HG03025 (cell line): ENCODE data around the gene PON2.
"Not testable (repeated sequence)": the region's sequence is repeated elsewhere in the genome, so short reads cannot be mapped to it uniquely, and the experiment has no call there.

Experiments
- ATAC-seq: cut with Tn5 transposase; IDR thresholded peaks from one replicate; pipeline ENCODE4 v1.9.1; 2021; ENCODE audit warnings: mild to moderate bottlenecking, moderate library complexity; ENCODE audit not compliant: unreplicated experiment, low FRiP score

The PON2 gene

DNA sequence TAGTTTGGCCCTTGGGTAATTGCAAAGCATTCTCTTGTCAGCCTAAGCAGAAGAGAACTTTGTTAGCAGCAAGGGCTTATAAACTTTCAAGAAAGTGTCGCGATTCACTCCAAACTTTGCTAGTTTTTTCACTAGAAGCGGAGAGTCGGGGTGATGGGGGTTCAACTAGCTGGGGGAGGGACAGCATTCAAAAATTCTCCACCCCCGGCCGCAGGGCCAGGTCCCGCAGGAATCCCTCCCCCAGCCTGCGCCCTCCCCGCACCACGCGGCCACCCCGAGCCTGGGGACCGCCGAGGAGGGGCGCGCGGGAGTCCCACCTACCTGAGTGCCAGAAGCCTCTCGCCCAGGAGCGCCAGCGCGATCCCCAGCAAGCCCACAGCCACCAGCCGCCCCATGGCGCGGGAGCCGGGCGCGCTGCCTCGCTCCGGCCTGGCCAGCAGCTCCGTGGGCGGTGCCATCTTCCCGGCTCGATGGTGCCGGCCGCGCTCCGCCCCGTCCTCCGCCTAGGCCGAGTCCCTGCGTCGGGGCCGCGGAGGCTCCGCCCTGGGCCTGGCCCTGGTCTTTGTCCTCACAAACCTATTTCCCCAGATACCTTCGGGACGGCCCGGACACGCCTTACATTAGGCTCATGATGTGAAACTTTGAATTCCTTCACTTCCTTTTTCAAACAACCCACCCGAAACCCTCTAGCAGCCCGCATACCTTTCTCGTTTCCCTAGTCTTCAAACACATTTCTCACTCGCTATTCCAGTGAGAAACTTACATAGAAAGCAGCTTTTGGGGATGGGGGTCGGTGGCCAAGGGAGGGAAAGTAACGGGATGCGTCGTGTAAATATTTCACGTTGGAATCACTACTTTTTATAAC lies at the start of gene PON2:
PON2 (minus strand) TSS at position 472 of the 865 bp plus-strand sequence; CDS start at position 395, 77 bp downstream.
- peak; percentile 96 for ATAC-seq

DNA sequence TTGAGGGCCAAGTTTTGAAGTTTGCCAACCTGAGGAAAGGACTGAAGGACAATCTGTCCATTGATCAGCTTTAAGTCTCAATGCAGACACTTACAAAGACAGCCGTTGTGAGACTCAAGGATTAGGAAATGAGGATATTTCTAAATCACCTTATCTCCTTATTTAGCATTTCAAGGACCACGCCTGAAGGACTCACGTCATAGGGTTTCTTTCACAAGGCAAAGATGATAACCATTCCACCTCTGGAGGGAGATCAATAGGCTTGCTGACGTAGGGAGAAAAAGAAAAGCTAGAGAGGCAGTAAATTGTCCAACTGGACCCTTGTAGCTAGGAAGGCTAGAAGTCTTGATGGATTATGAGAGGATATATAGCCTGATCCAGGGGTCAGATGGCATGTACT lies 47.6 kb upstream of the PON2 start:
- no peak for ATAC-seq

DNA sequence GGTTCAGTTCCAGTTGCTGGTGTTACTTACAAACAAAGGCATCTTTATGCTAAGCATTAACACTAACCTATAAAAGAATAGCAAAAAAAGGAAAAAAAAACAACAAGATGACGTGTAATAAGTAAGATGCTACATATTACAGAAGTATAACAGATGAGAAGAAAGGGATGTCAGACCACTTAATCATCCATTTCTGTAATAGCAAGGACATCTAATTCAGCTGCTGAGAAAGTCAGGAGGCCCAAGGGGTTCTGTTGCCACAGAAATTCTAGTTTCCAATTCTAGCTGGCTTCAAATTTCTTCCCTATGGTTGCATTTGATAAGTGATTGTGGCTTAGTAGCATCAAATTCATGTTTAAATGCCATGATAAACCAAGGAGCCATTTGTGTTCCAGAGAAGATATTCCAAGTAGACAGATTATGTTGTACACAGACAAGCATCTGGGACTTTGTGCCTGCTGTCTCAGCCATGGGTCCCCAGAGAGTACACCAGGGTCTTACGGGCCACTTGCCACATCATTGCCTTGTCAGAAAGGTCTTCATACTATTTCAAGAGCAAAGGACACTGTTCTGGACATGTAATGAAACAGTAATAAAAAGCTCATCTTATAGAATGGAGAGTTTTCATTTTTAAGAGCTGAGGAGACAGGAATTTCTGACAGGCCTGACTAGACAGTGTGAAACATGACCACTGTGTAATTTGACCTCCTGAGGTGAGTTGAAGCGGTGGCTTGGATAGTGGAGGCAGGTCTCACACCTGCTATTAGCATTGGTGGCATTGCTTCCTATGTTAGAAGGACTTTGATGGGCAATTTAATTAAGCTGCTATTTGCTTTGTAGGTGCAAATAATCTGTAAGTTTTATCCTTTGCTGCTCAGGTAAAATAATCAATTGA lies 46.7 kb upstream of the PON2 start:
- no peak for ATAC-seq

DNA sequence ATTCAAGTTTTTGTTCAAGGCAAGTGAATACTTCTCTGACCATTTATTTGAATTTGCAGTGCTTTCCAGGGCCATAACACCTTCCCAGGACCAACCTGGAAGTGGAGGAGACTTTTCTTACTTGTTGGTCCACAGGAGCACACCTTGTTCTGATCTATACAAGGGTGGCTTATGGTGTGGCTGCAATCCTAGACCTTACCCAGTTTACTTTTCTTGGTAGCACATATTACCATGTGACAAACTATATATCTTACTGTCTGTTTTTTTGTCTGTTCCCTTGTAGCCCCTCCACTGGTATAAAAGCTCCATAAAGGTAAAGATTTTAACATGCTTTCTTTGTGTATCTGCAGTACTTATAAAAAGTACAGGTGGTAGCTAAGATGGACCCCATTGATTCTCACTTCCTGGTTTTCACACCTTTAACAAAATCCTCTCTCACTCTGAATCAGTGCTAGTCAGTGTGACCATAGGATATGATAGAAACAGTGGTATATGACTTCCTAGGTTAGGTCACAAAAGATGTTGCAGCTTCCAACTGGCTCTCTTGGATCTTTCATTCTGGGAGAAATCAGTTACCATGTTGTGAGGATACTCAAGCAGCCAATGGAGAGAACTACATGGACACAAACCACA lies 45.3 kb upstream of the PON2 start:
- ATAC-seq: peak; percentile 76

DNA sequence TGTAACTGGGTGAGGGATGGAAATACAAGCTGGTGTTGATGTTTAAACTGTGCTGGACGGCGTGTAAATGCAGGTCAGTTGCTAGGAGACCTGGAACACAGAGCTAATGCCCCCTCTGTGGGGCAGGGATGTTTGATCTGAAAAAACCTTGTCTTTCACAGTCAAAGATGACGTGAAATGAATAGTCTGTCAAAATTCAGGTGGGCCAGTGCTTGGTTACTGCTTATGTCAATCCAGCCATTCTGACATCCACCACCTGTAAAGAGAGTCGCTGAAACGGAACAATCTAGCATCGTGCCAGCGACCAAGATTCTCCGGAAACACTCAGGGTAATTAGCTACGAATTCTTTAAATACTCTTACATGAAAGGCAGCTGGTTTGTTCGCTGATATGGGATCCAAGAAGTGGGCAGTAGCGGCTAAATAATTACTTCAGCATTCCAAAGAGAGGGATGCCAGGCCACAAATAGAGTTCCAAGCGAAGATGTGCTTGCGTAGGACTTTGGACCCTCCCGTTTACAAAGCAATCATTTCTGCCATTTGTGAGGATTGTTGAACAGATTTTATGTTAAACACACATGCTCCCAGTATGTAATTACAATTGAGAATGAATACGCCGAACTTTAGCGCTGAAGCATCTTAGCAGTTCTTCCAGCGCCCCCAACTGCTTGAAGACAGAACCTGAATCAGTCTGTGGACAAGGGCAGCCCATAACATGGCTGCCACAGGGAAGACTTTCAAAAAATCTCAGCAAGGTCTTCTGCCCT lies 43.6 kb upstream of the PON2 start:
- no peak for ATAC-seq

DNA sequence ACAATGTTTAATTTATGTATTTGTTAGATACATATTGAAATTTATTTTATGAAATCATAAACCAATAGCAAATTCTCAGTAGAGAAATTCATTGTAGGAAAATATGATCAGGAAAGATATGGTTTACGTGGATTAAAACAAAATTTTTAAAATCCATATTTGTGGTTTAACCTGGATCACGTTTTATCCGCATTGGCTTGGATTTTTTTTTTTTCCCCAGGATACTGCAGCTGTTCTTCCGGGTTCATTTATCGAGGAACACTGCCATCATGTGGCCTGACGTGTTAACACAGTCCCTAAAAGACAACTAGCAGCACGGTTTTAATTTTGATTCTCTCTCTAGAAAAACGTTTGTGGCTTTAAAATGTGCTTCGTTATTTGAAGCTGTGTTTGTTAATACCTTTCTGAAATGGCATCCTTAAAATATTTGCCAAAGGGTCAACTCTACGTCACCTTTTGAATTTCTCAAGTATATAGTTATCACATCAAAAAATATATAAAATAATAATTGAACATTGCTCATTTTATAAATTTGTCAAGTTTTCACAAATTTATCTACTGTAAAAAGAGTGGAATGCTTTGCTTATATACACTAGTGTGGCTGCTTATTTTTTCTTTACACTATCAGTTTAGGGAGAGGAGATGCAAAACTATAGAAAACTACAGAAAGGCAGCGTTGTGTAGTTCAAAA lies 42.2 kb upstream of the PON2 start:
- ATAC-seq: peak; percentile 57

DNA sequence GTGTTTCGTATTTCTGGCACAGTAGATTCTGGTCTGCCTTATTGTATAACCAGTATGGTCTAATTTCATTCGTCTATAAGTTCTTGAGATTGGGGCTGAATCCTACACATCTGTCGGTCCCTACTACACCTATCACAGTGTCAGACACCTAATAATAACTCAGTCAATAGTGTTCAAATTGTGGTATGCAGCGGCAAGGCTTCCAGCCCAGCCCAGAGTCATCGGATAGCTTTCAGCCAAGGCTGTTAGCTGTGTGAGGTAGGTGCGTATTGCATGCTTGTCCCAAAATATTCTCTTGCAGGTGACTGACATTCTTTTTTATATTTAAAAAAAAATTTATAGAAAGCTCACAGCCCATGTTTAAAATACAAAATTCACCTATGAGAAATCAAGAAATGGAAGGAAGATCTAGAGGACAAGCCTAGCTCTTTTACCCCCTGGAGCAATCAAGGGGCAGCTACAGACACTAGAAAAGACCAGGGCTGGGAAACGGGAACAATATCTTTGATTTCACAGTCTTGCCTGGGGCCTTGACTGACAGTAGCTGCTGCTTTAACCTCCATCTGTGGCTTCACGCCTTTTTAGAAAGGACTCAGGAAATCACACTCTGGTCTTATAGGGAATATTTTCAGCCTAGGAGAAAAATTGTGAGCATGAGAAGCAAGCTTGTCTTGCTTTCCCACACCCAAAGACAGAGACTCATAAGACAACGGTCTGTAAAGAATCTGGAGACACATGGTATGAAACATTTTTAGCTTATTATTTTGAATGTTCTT lies 41.4 kb upstream of the PON2 start:
- no peak for ATAC-seq

DNA sequence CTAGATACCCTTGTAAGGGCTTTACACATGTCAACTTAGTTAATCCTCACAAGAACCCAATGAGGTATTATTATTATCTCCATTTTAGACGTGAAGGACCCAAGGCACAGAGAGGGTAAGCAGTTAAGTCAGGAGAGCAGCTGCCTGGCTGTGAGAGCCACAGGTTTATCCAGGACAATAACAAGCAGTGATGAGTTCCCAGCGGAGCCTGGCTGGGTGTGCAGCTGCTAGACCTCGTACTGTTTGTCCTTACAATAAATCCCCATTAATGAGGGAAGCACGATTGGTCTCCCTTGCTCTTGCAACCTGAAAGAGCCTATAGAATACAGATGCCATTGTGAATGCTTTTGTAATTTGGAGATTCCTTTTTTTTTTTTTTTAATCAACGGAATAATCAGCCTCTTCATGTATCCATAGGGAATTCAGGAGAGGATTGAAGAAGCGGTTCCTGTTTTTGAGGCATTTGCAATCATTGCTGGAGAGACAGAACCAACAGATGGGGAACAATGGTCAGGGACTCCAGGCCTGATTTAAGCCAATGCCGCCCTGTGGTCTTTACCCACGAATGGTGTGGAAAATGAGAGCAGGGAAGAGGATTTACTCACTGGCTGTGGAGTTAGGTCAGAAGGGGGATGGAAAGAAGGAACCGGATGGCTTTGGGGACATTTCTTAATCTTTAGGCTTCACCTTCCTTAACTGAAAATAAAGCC lies 38.6 kb upstream of the PON2 start:
- no peak for ATAC-seq

DNA sequence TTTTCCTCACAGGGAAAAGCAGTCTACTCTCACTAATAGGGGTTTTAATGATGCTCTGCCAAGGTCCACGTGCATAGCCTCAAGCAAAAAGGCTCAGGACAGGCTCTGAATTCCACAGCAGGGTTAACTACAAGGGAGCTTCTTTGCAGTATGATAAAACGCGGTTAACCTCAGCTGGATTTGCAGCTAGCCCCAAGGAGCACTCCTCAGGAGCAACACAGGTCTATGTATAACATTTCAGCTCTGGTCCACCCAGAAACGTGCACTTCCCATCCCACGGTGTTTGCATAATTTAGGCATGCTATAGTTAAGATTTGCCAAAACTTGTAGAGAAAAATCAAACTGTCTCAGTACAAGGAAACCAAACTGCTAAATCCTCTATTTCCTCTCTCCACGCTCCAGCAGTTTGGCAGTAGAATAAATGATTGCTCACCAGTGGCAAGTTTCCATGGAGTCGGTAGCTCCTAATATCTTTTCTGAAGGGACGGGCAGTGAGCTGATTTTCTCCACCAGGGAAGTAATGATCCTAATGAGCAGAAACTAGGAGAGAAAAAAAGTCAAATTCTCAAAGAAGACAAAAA lies 37.8 kb upstream of the PON2 start:
- ATAC-seq: no peak

DNA sequence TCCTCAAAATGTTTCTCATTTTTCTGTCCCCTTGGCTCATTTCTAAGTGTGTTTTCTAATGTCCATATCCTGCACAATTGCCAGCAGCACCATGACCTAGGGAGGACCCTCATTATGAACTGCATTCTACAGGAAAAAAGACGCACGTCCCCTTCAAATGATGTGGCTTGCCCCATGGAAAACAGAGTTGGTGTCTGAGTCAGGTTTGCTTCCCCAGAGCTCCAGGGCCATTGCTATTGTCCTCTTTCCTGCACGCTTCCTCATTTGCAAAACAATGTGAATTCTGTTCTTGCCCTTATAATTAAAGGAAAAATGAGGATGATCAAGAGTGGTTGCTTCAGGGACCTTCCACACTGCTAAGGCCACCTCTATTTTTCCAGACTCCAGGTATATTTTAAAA lies 36.2 kb upstream of the PON2 start:
- no peak for ATAC-seq

DNA sequence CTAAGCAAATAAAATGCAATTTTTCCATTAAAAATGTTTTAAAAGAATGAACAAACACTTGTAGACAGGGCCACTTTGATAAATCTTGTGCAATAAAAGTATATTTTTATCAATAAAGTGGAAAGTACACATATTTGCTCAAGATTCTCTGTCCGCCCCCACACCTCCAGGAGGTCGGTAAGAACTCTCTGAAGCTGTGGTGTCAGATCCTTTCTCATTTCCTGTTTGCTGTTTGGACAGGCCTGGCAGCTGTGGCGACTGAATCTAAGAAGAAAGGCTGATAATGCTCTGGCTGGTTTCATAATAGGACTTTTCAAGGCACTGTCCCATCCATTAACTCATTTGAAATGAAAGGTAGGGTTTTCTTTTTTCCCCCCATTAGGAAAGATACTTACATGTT lies 35.6 kb upstream of the PON2 start:
- ATAC-seq: peak; percentile 96

DNA sequence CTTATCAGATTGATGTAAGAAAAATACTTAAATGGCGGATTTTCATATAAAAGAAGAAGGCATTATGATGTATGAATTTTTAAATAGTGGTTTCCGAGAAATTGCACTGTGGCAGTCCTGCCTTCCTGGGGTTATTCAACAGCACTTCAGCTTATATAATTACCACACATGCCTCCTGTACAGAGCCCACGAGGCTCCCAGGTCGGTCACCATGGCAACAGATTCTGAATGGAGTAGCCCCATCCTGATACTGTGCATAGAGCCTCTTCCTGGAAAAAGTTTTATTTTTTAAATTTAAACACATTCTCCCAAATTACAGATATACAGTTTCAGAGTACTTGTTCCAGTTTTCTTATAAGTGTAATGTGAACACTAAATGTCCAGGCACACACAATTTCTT lies 35.0 kb upstream of the PON2 start:
- no peak for ATAC-seq

DNA sequence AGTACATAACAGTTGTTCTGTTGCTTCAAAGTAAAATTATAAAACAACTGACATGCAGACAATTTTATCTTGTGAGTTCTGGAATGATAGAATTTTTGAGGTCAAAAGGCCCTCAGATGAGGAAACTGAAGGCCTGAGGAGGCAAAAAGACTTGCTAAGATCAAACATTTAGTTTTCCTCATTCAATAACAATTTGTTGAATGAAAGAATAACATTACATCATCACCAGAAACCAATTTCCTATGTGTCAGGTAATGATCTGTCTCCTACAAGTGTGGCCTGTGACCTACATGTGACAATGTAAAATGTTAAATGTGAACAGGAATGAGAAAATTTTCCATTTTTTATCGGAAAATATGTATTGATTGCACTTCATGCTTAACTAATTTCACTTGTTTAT lies 34.4 kb upstream of the PON2 start:
- ATAC-seq: no peak

DNA sequence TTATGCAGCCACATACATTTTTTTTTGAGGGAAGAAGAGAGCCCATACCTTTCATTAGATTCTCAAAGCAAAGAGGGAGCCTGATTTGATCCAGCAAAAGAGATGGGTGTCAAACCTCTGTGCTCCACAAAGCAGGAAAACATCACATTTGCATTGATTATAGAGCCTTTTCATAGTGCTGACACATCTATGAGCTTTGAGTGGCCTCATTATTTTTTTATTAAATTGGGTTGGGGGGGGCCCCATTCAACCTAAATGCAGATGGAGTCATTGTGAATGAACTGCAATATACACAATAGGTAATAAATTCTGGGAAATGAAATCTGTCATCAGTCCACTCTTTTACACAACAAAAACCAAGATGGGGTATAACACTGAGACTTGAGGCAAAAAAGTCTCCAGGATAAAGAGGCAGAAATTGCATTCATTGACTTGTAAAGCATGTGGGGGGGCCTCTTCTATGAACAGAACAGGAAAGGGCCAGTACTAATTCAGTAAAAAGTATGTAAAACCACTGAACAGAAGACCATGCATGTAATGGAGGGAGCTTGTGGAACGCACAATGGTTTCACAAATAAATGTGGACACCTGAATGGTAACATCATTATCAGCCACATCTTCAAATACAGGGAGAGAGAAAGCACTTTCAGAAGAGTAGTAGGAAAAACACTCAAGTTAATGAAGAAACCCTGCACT lies 33.2 kb upstream of the PON2 start:
- no peak for ATAC-seq

DNA sequence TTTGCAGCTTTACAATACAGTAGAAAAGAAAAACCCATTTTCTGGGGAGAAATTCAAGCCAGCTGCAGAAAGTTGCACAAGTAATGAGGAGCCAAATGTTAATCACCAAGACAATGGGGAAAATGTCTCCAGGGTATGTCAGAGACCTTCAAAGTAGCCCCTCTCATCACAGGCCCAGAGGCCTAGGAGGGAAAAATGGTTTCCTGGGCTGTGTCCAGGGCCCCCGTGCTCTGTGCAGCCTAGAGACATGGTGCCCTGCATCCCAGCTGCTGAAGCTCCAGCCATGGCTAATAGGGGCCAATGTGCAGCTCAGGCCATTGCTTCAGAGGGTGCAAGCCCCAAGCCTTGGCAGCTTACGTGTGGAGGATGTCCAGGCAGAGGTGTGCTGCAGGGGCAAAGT lies 25.8 kb upstream of the PON2 start:
- ATAC-seq: not testable (repeated sequence)

DNA sequence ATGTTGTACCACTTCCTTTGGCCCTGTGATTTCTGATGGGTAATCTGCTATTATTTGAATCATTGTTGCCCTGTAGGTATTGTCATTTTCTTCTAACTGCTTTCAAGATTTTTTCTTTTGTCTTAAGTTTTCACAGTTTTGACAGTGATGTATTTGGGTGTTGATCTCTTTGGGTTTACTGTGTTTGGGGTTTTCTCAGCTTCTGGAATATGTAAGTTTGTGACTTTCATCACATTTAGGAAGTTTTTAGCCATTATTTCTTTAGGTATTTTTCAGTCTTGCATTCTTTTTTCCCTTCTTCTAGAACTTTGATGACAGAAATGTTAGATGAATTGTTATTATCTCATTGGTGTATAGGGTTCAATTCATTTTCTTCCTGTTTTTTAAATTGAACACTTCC lies 23.1 kb upstream of the PON2 start:
- ATAC-seq: no peak

DNA sequence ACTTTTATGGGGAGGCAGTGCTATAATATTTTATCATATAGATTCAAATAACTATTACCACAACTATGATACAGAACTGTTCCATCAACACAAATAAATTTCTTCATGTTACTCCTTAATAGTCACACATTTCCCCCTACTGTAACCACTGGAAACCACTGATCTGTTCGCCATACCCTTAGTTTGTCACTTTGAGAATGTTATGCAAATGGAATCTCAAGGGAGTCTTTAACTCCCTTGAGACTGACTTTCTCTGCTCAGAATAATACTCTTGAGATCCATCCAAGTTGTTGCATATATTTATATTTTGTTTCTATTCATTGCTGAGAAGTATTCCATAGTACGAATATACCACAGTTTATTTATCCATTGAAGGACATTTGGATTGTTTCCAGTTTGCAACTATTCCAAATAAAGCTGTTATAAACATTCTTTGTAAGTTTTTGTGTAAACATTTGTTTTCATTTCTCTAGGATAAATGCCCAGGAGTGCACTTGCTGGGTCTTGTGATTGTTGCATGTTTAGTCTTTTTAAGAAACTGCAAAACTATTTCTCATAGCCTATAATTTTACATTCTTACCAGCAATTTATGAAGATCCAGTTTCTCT lies 19.7 kb upstream of the PON2 start:
- ATAC-seq: no peak
